ENCODE data around the gene AJUBA. TPM values are rescaled to one million over a fixed set of nuclear protein-coding genes. Genes with fewer than 3 reads are reported as not detected.

Gene AJUBA
- total and polyA plus RNA-seq, 2 of the 8 experiments (the other 6 are each of a cell fraction or from before 2014, with no cell fraction given) = 33.1 to 46.0 TPM

DNA sequence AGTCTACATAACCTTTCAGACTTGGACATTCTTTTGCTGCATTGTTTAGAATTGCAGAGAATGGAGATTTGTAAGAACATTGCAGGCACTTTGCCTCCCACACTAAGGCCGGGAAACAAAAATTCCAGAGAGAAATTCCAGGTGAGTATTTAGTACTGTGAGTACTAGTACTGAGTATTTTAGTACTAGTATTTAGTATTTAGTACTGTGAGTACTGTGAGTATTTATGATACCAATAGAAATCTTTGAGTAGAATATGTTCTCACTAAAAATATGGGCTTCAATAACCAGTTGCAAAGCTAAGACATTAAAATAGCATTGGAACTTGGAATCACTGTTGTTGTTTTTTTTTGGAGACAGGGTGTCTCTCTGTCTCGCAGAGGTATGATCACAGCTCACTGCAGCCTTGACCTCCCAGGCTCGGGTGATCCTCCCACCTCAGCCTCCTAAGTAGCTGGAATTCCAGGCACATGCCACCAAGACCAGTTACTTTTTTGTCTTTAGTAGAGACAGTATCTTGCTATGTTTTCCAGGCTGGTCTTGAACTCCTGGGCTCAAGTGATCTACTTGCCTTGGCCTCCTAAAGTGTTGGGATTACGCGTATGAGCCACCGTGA lies 20.2 kb downstream of the AJUBA start:
- H3K9ac ChIP-seq (replicated peaks in 1 of 4; ENCODE audit: extremely low read depth in 1 of 4, low read depth in 3 of 4, low read length in 3 of 4) = no peak overlapping the region
- H3K4ac ChIP-seq (replicated peaks; ENCODE audit: insufficient read length, low read depth, low read length) = no peak overlapping the region
- H3K27ac ChIP-seq (ENCODE audit: low read depth, low read length) = no peak overlapping the region
- H3K4me1 ChIP-seq (replicated peaks in 1 of 4; ENCODE audit: control insufficient read depth in 3 of 4, insufficient read depth in 4 of 4, low read length in 3 of 4) = peaks cover 0 to under 1% (median 0%) of the 10 kb centered on the region in 4 experiments; a peak in 2 of 7 replicates
- no peaks in the 10 kb centered on the region for H3K79me1 ChIP-seq (ENCODE audit: low read depth, low read length)
- H3K56ac ChIP-seq (replicated peaks; ENCODE audit: insufficient read length, low read depth, low read length) = no peak overlapping the region
- H3K14ac ChIP-seq (ENCODE audit: insufficient read length) = no peak overlapping the region
- no peaks in the 10 kb centered on the region for H3K36me3 ChIP-seq (ENCODE audit: control insufficient read depth in 2 of 4, insufficient read depth in 4 of 4, low read length in 3 of 4)
- TF ChIP-seq SIN3A (conservative IDR thresholded peaks at IDR 0.05 in 1 of 2, IDR thresholded peaks at IDR 0.05 in 1 of 2; ENCODE audit: low read depth in 1 of 2, low read length in 2 of 2) (no peak), RNF2 (IDR thresholded peaks at IDR 0.05; ENCODE audit: borderline replicate concordance, low read depth, low read length, missing control alignments, poor library complexity, severe bottlenecking) (no peak), SRF (IDR thresholded peaks at IDR 0.05; ENCODE audit: low read depth, low read length) (no peak), SUZ12 (IDR thresholded peaks at IDR 0.05; ENCODE audit: low read length) (no peak), CEBPB (IDR thresholded peaks at IDR 0.05; ENCODE audit: low read depth, low read length) (no peak), FOSL1 (IDR thresholded peaks at IDR 0.05; ENCODE audit: insufficient read depth, low read depth, low read length) (no peak), BRCA1 (IDR thresholded peaks at IDR 0.05; ENCODE audit: low read depth, low read length) (no peak)
- H3K79me2 ChIP-seq (ENCODE audit: control insufficient read depth in 1 of 2, insufficient read depth in 2 of 2, low read length in 2 of 2) = no peaks in the 10 kb centered on the region
- DNase-seq (ENCODE audit: low read depth in 1 of 2, low spot score in 2 of 2) (no peak), FAIRE-seq (no peak)
- no peak overlapping the region for H3K18ac ChIP-seq (ENCODE audit: extremely low read depth, low read length)
- no peak overlapping the region for H2AFZ ChIP-seq (ENCODE audit: low read length)
- peaks cover under 1% of the 10 kb centered on the region for H3K23me2 ChIP-seq (ENCODE audit: low read depth, low read length)
- H2BK5ac ChIP-seq (ENCODE audit: low read depth, low read length) = no peak overlapping the region
- no peaks in the 10 kb centered on the region for H3K9me3 ChIP-seq (ENCODE audit: insufficient read depth in 2 of 2, low read depth in 1 of 2, low read length in 1 of 2)
- no peak overlapping the region for H3K4me2 ChIP-seq (ENCODE audit: insufficient read depth in 1 of 2, low read depth in 2 of 2, low read length in 2 of 2)
- ChIA-PET CTCF (ENCODE audit: partially characterized antibody) (interaction anchor here (0.8 to 3.7 kb wide), 6 partner anchors 11 to 90 kb away, joined by 3 to 20 read pairs (median 4); no protein-coding TSS in a partner anchor), POLR2A (ENCODE audit: partially characterized antibody) (interaction anchor here (1.3 to 11.4 kb wide), 3 partner anchors 8 to 19 kb away, joined by 6 to 115 read pairs (median 9); no protein-coding TSS in a partner anchor)
- 93% methylated on average over 6 of the region's 6 CpGs; no CpG with 5 or more reads in 1 of the 2 experiments for WGBS, 2 experiments (ENCODE audit: extremely low coverage in 1 of 2, insufficient coverage in 1 of 2, insufficient read length in 1 of 2, insufficient replicate concordance in 2 of 2, low coverage in 1 of 2, low lambda C conversion rate in 2 of 2, missing lambda C conversion rate in 1 of 2)
- no peak overlapping the region for H3K23ac ChIP-seq (ENCODE audit: insufficient read length)
- no peak overlapping the region for H2BK12ac ChIP-seq (ENCODE audit: low read depth, low read length)
- H4K91ac ChIP-seq (replicated peaks; ENCODE audit: insufficient read length, low read length) = no peak overlapping the region
- H4K8ac ChIP-seq (ENCODE audit: extremely low read depth, insufficient read depth, low read length) = no peak overlapping the region
- no peak overlapping the region for H2BK120ac ChIP-seq (replicated peaks; ENCODE audit: low read depth, low read length)
- no peaks in the 10 kb centered on the region for H3K27me3 ChIP-seq (replicated peaks in 1 of 4; ENCODE audit: control insufficient read depth in 3 of 4, extremely low read depth in 1 of 4, insufficient read depth in 3 of 4, low read length in 3 of 4)
- H4K5ac ChIP-seq (ENCODE audit: insufficient read length, low read depth, low read length) = no peak overlapping the region
- H4K20me1 ChIP-seq (replicated peaks in 1 of 2; ENCODE audit: control insufficient read depth in 1 of 2, insufficient read depth in 2 of 2, low read length in 2 of 2) = no peaks in the 10 kb centered on the region
- no peak overlapping the region for H2BK20ac ChIP-seq (ENCODE audit: low read length)
- H2AK5ac ChIP-seq (ENCODE audit: low read depth, low read length) = no peak overlapping the region
- no peak overlapping the region for H3K4me3 ChIP-seq (ENCODE audit: extremely low read depth in 1 of 4, insufficient read depth in 2 of 4, low read depth in 3 of 4, low read length in 4 of 4)
- 0 out of 2 replicates have a peak overlapping the region, but pooled peaks have one; percentile 46 for H2BK15ac ChIP-seq (ENCODE audit: low read length)
